Measurements from ENCODE around the gene HNF4A.
"Not testable (repeated sequence)": the region's sequence is repeated elsewhere in the genome, so short reads cannot be mapped to it uniquely, and the experiment has no call there.

HNF4A gene

GRCh38 chr20:44471481-44471882 lies 116.0 kb downstream of the HNF4A start:
- no peak for DNase-seq (ENCODE audit: low spot score)

GRCh38 chr20:44472283-44472682 lies 116.8 kb downstream of the HNF4A start:
- not testable (repeated sequence) for DNase-seq (ENCODE audit: low spot score)

- no peak for DNase-seq (ENCODE audit: low spot score)
Measured at GRCh38 chr20:44475372-44475693, 119.8 kb downstream of the HNF4A start.

- DNase-seq (ENCODE audit: low spot score): peak; percentile 98
Measured at GRCh38 chr20:44475694-44476560, 120.4 kb downstream of the HNF4A start, which contains the start of gene TTPAL. TSS of gene TTPAL (plus strand) at chr20:44475874. CDS start at chr20:44480000, 4,126 bp downstream.

GRCh38 chr20:44477151-44477550 lies 121.7 kb downstream of the HNF4A start:
- no peak for DNase-seq (ENCODE audit: low spot score)

- DNase-seq (ENCODE audit: low spot score): no peak
Measured at GRCh38 chr20:44478206-44478605, 122.7 kb downstream of the HNF4A start.

- DNase-seq (ENCODE audit: low spot score): no peak
Measured at GRCh38 chr20:44479643-44480042, 124.1 kb downstream of the HNF4A start.

- DNase-seq (ENCODE audit: low spot score): no peak
Measured at GRCh38 chr20:44480097-44480496, 124.6 kb downstream of the HNF4A start.

GRCh38 chr20:44481719-44482416 lies 126.4 kb downstream of the HNF4A start:
- DNase-seq (ENCODE audit: low spot score): no peak

- no peak for DNase-seq (ENCODE audit: low spot score)
Measured at GRCh38 chr20:44483112-44483511, 127.6 kb downstream of the HNF4A start.
